WTC11 (cell line): ENCODE results near the gene PRR15. TPM values are rescaled to one million over a fixed set of nuclear protein-coding genes. Genes with fewer than 3 reads are reported as not detected.

ENCODE experiments used
- ATAC-seq: fragments of 200-7000 bp; cut with Tn5 transposase; 2 replicates; pipeline ENCODE4 v1.10.0; 2021; ENCODE audit warnings: mild to moderate bottlenecking, moderate library complexity
- CTCF ChIA-PET: fragments of 300-600 bp; sonication (Branson Sonifier 250); formaldehyde crosslinking; loops from one replicate; lab custom pipeline; 2021; ENCODE audit warnings: antibody characterized with exemption; lab: Charles Lee
- POLR2A ChIA-PET: fragments of 350-600 bp; sonication (Branson Sonifier 250); formaldehyde crosslinking; loops from one replicate; lab custom pipeline; 2021; ENCODE audit warnings: antibody characterized with exemption; lab: Charles Lee
- DNase-seq: peaks from one replicate; pipeline ENCODE4 v3.0.0; 2021; ENCODE audit warnings: low spot score
- H3K27ac Mint-ChIP-seq: 2 replicates; pipeline ENCODE4 v1.8.0; 2021; ENCODE audit warnings: mixed read lengths
- H3K27me3 Mint-ChIP-seq: 2 replicates; pipeline ENCODE4 v1.8.0; 2021; ENCODE audit warnings: low read depth, mild to moderate bottlenecking, moderate library complexity, mixed read lengths
- H3K36me3 Mint-ChIP-seq: 2 replicates; pipeline ENCODE4 v1.8.0; 2021; ENCODE audit warnings: mixed read lengths
- H3K4me1 Mint-ChIP-seq: 2 replicates; pipeline ENCODE4 v1.8.0; 2022; ENCODE audit warnings: mixed read lengths
- H3K4me3 Mint-ChIP-seq: 2 replicates; pipeline ENCODE4 v1.8.0; 2021; ENCODE audit warnings: mild to moderate bottlenecking, moderate library complexity, mixed read lengths
- H3K9me3 Mint-ChIP-seq: 2 replicates; pipeline ENCODE4 v1.8.0; 2021; ENCODE audit warnings: mixed read lengths
- EMX1 ChIP-seq: fragments of 250-450 bp; sonication (Bioruptor Pico); IDR thresholded peaks from 2 replicates; pipeline ENCODE4 v1.8.0; 2021; ENCODE audit warnings: mild to moderate bottlenecking
- HMGXB4 ChIP-seq: sonication (generic); formaldehyde crosslinking; IDR thresholded peaks from 2 replicates; pipeline ENCODE4 v1.8.1; 2023; ENCODE audit warnings: mild to moderate bottlenecking, moderate library complexity, missing genetic modification reagents
- IRF2 ChIP-seq: sonication (generic); formaldehyde crosslinking; IDR thresholded peaks from 2 replicates; pipeline ENCODE4 v1.8.0; 2022; ENCODE audit warnings: low read depth, missing genetic modification reagents, borderline replicate concordance
- JUN ChIP-seq: sonication (generic); formaldehyde crosslinking; IDR thresholded peaks from 2 replicates; pipeline ENCODE4 v1.8.0; 2023; ENCODE audit warnings: mild to moderate bottlenecking, missing genetic modification reagents
- NFATC4 ChIP-seq: fragments of 250-450 bp; sonication (Bioruptor Pico); IDR thresholded peaks from 2 replicates; pipeline ENCODE4 v1.9.0; 2021; ENCODE audit warnings: mild to moderate bottlenecking
- NFYB ChIP-seq: sonication (generic); formaldehyde crosslinking; conservative IDR thresholded peaks from 2 replicates; pipeline ENCODE4 v1.8.0; 2022; ENCODE audit warnings: low read depth, missing genetic modification reagents
- PREB ChIP-seq: sonication (generic); formaldehyde crosslinking; IDR thresholded peaks from 2 replicates; pipeline ENCODE4 v1.8.1; 2022; ENCODE audit warnings: mild to moderate bottlenecking, missing genetic modification reagents, moderate library complexity, borderline replicate concordance
- RORB ChIP-seq: fragments of 250-450 bp; sonication (Bioruptor Pico); IDR thresholded peaks from 2 replicates; pipeline ENCODE4 v1.9.0; 2021; ENCODE audit warnings: mild to moderate bottlenecking
- SMAD3 ChIP-seq: sonication (generic); formaldehyde crosslinking; IDR thresholded peaks from 2 replicates; pipeline ENCODE4 v1.8.0; 2022; ENCODE audit warnings: missing genetic modification reagents, mild to moderate bottlenecking, borderline replicate concordance
- ZNF121 ChIP-seq: sonication (generic); formaldehyde crosslinking; IDR thresholded peaks from 2 replicates; pipeline ENCODE4 v1.8.0; 2023; ENCODE audit warnings: missing genetic modification reagents
- ZNF281 ChIP-seq: sonication (generic); formaldehyde crosslinking; IDR thresholded peaks from 2 replicates; pipeline ENCODE4 v1.8.0; 2023; ENCODE audit warnings: mild to moderate bottlenecking, missing genetic modification reagents
- ZNF416 ChIP-seq: fragments of 250-450 bp; sonication (Bioruptor Pico); IDR thresholded peaks from 2 replicates; pipeline ENCODE4 v1.9.0; 2021; ENCODE audit warnings: mild to moderate bottlenecking, inconsistent platforms
- ZNF423 ChIP-seq: fragments of 250-450 bp; sonication (Bioruptor Pico); IDR thresholded peaks from 2 replicates; pipeline ENCODE4 v2.1.2; 2022; ENCODE audit warnings: mild to moderate bottlenecking, moderate library complexity
- ZNF512 ChIP-seq: sonication (generic); formaldehyde crosslinking; IDR thresholded peaks from 2 replicates; pipeline ENCODE4 v1.8.1; 2022; ENCODE audit warnings: missing genetic modification reagents, borderline replicate concordance
- total RNA-seq: library from RNA; stranded (reverse); gene quantifications from 3 replicates; pipeline ENCODE4 v1.2.3, GENCODE V29; 2021
- TF ChIP-seq, protein P1 (sequence below): sonication (generic); formaldehyde crosslinking; IDR thresholded peaks from 2 replicates; pipeline ENCODE4 v1.8.0; 2022; ENCODE audit warnings: mild to moderate bottlenecking, missing genetic modification reagents
- TF ChIP-seq, protein P2 (sequence below): sonication (generic); formaldehyde crosslinking; conservative IDR thresholded peaks from 2 replicates; pipeline ENCODE4 v1.8.1; 2022; ENCODE audit warnings: mild to moderate bottlenecking, missing genetic modification reagents
- TF ChIP-seq, protein P3 (sequence below): sonication (generic); formaldehyde crosslinking; IDR thresholded peaks from 2 replicates; pipeline ENCODE4 v1.8.0; 2022; ENCODE audit warnings: mild to moderate bottlenecking, missing genetic modification reagents
- TF ChIP-seq, protein P4 (sequence below): sonication (generic); formaldehyde crosslinking; IDR thresholded peaks from 2 replicates; pipeline ENCODE4 v1.8.1; 2023; ENCODE audit warnings: mild to moderate bottlenecking, missing genetic modification reagents

The PRR15 gene
- total RNA-seq, 1 experiment from 2014 or later = 21.2 TPM

DNA sequence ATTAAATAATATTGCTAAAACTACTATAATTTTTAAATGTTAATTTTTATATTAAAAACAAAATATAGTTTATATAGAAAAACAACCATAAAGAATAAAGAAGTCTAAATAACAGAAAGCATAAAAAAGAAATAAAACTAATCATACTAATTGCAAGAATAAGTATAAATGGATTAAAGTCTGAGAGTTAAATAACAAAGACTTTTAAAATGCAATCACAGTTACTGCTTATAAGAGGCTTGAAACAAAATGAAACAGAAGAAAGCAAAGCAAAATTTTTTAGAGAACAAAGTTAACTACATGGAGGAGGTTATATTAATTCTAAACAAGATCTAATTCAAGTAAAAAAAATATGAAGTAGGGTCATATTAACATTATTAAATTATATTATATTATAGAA is 41.1 kb downstream of the PRR15 start (continued):
- no peak for TF ChIP-seq PREB
- TF ChIP-seq ZNF281 (CRISPR knock-in tag) = no peak
- no peak for TF ChIP-seq RORB (CRISPR knock-in tag)
- TF ChIP-seq, protein P1, sequence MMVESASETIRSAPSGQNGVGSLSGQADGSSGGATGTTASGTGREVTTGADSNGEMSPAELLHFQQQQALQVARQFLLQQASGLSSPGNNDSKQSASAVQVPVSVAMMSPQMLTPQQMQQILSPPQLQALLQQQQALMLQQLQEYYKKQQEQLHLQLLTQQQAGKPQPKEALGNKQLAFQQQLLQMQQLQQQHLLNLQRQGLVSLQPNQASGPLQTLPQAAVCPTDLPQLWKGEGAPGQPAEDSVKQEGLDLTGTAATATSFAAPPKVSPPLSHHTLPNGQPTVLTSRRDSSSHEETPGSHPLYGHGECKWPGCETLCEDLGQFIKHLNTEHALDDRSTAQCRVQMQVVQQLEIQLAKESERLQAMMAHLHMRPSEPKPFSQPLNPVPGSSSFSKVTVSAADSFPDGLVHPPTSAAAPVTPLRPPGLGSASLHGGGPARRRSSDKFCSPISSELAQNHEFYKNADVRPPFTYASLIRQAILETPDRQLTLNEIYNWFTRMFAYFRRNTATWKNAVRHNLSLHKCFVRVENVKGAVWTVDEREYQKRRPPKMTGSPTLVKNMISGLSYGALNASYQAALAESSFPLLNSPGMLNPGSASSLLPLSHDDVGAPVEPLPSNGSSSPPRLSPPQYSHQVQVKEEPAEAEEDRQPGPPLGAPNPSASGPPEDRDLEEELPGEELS = no peak
- no peak for TF ChIP-seq JUN (CRISPR knock-in tag)
- TF ChIP-seq ZNF512 (CRISPR knock-in tag) = no peak

DNA sequence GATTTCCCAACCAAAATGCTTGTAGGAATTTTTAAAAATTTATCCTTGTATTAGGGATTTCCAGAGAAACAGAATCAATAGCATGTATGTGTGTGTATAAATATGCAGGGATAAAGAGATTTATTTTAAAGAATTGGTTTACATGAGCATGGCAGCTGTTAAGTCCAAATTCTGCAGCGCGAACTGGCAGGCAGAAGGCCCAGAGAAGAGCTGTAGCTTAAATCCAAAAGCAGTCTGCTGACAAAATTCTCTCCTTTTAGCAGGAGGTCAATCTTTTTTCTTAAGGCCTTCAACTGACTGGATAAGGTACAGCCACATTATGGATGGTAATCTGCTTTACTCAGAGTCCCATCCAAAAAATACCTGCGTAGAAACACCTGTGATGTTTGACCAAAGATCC is 42.0 kb downstream of the PRR15 start:
- POLR2A ChIA-PET = no interaction called here
- H3K4me3 Mint-ChIP-seq = no peak overlapping the region
- H3K27me3 Mint-ChIP-seq = peaks cover 7% of the 10 kb centered on the region
- peaks cover 8% of the 10 kb centered on the region for H3K9me3 Mint-ChIP-seq
- no peak for TF ChIP-seq IRF2
- TF ChIP-seq NFYB (CRISPR knock-in tag) = no peak
- TF ChIP-seq, protein P2, sequence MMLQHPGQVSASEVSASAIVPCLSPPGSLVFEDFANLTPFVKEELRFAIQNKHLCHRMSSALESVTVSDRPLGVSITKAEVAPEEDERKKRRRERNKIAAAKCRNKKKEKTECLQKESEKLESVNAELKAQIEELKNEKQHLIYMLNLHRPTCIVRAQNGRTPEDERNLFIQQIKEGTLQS (CRISPR knock-in tag) = no peak
- no peak for TF ChIP-seq HMGXB4 (CRISPR knock-in tag)
- TF ChIP-seq ZNF121 = no peak
- no peak for TF ChIP-seq ZNF423
- no peak for TF ChIP-seq SMAD3 (CRISPR knock-in tag)
- no peak for TF ChIP-seq EMX1 (CRISPR knock-in tag)
- TF ChIP-seq, protein P3, sequence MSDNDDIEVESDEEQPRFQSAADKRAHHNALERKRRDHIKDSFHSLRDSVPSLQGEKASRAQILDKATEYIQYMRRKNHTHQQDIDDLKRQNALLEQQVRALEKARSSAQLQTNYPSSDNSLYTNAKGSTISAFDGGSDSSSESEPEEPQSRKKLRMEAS (CRISPR knock-in tag) = no peak
- no peak for TF ChIP-seq NFATC4
- TF ChIP-seq, protein P4, sequence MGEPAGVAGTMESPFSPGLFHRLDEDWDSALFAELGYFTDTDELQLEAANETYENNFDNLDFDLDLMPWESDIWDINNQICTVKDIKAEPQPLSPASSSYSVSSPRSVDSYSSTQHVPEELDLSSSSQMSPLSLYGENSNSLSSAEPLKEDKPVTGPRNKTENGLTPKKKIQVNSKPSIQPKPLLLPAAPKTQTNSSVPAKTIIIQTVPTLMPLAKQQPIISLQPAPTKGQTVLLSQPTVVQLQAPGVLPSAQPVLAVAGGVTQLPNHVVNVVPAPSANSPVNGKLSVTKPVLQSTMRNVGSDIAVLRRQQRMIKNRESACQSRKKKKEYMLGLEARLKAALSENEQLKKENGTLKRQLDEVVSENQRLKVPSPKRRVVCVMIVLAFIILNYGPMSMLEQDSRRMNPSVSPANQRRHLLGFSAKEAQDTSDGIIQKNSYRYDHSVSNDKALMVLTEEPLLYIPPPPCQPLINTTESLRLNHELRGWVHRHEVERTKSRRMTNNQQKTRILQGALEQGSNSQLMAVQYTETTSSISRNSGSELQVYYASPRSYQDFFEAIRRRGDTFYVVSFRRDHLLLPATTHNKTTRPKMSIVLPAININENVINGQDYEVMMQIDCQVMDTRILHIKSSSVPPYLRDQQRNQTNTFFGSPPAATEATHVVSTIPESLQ (CRISPR knock-in tag) = no peak
- no peak for TF ChIP-seq ZNF416 (CRISPR knock-in tag)
- H3K36me3 Mint-ChIP-seq = peaks cover 3% of the 10 kb centered on the region
- CTCF ChIA-PET = interaction anchor here (1.6 kb wide), 1 partner anchor 17 kb away, joined by 6 read pairs; no protein-coding TSS in a partner anchor
- H3K4me1 Mint-ChIP-seq = peaks cover 27% of the 10 kb centered on the region
- DNase-seq = no peak
- no peak for ATAC-seq
- H3K27ac Mint-ChIP-seq = no peak overlapping the region
